Suprapubic skin (tissue), 4 donors: Measurements from ENCODE around the gene PTOV1.

Experiments
- EP300 ChIP-seq: sonication (generic); formaldehyde crosslinking; IDR thresholded peaks from one replicate; pipeline ENCODE4 v1.6.1; 2017; ENCODE audit warnings: antibody characterized with exemption
- POLR2A ChIP-seq, 2 donors: fragments of 450-650 bp; IDR thresholded peaks; one replicate each; pipeline ENCODE4 v1.6.1; 2017; ENCODE audit warnings: antibody characterized with exemption in 2 of 2, mild to moderate bottlenecking in 2 of 2, moderate library complexity in 2 of 2
- POLR2AphosphoS5 ChIP-seq, 3 donors: sonication (generic); formaldehyde crosslinking; IDR thresholded peaks; one replicate each; pipeline ENCODE4 v1.6.1; 2017; ENCODE audit warnings: antibody characterized with exemption in 3 of 3
- TF ChIP-seq, protein P1 (sequence below), 2 donors: fragments of 200-600 bp in 1 of 2; fragments of 450-650 bp in 1 of 2; sonication (generic) in 1 of 2; IDR thresholded peaks; one replicate each; pipeline ENCODE4 v1.5.1; 2016 to 2019; ENCODE audit warnings: antibody characterized with exemption in 2 of 2, mild to moderate bottlenecking in 1 of 2, moderate library complexity in 1 of 2

- TF ChIP-seq, protein P1, sequence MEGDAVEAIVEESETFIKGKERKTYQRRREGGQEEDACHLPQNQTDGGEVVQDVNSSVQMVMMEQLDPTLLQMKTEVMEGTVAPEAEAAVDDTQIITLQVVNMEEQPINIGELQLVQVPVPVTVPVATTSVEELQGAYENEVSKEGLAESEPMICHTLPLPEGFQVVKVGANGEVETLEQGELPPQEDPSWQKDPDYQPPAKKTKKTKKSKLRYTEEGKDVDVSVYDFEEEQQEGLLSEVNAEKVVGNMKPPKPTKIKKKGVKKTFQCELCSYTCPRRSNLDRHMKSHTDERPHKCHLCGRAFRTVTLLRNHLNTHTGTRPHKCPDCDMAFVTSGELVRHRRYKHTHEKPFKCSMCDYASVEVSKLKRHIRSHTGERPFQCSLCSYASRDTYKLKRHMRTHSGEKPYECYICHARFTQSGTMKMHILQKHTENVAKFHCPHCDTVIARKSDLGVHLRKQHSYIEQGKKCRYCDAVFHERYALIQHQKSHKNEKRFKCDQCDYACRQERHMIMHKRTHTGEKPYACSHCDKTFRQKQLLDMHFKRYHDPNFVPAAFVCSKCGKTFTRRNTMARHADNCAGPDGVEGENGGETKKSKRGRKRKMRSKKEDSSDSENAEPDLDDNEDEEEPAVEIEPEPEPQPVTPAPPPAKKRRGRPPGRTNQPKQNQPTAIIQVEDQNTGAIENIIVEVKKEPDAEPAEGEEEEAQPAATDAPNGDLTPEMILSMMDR (IDR thresholded peaks at IDR 0.05) = no peak
- TF ChIP-seq POLR2A (IDR thresholded peaks at IDR 0.05) = no peak
- TF ChIP-seq POLR2AphosphoS5 (IDR thresholded peaks at IDR 0.05) = no peak
- no peak for TF ChIP-seq EP300
Observed at GRCh38 chr19:49896863-49897621, 46.1 kb downstream of the PTOV1 start, which contains the start of gene IL4I1.
